ENCODE data around the gene TPP1. TPM values are rescaled to one million over a fixed set of nuclear protein-coding genes. Genes with fewer than 3 reads are reported as not detected.

Gene TPP1
- total and polyA plus RNA-seq, 7 donors = 13.2 to 60.3 (median 47.9) TPM

DNA sequence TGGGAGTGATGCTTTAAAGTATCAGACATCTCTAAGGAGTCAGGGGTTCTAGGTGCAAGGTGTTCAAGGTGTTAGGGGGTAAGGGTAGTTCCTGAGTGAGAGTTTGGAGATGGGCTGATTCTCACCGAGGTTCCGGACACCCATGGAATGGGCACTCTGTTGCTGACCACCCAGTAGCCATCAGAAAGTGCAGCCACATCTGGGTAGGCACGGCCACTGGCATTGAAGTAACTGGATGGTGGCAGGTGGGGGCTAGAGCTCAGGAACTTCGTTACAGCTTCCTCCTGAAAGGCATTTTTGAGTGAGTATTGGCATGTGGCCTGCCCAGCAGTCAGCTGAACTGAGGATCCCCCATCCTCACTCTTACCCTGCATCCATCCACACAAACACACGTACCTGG, 4.2 kb downstream of the TPP1 start:
- Histone ChIP-seq H3K4me3 (no peak overlapping the region), H3K27ac (peak overlapping the region in 3 of 4 donors; percentile 98 to 99 (median 99)), H3K27me3 (no peaks in the 10 kb centered on the region), H3K4me1 (peaks cover 0 to 56% (median 50%) of the 10 kb centered on the region in 4 donors), H3K36me3 (peaks cover 10 to 47% (median 30%) of the 10 kb centered on the region in 4 donors), H3K9me3 (no peaks in the 10 kb centered on the region)
- WGBS, 2 donors = 95 to 97% methylated on average over 5 of the region's 5 CpGs
- DNase-seq = peak; percentile 63
- TF ChIP-seq, protein P1, sequence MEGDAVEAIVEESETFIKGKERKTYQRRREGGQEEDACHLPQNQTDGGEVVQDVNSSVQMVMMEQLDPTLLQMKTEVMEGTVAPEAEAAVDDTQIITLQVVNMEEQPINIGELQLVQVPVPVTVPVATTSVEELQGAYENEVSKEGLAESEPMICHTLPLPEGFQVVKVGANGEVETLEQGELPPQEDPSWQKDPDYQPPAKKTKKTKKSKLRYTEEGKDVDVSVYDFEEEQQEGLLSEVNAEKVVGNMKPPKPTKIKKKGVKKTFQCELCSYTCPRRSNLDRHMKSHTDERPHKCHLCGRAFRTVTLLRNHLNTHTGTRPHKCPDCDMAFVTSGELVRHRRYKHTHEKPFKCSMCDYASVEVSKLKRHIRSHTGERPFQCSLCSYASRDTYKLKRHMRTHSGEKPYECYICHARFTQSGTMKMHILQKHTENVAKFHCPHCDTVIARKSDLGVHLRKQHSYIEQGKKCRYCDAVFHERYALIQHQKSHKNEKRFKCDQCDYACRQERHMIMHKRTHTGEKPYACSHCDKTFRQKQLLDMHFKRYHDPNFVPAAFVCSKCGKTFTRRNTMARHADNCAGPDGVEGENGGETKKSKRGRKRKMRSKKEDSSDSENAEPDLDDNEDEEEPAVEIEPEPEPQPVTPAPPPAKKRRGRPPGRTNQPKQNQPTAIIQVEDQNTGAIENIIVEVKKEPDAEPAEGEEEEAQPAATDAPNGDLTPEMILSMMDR (IDR thresholded peaks at IDR 0.05) = no peak
- TF ChIP-seq POLR2AphosphoS5 (IDR thresholded peaks at IDR 0.05) = no peak
- TF ChIP-seq POLR2A (IDR thresholded peaks at IDR 0.05) = no peak
- no peak for TF ChIP-seq EP300 (IDR thresholded peaks at IDR 0.05)
- intact Hi-C loops (cut with DNase I) = loop anchor here (2.0 to 5.0 kb wide), 2 partner anchors 67 to 134 kb away; partner anchors contain the start of genes ARFIP2, MRPL17 and TIMM10B

DNA sequence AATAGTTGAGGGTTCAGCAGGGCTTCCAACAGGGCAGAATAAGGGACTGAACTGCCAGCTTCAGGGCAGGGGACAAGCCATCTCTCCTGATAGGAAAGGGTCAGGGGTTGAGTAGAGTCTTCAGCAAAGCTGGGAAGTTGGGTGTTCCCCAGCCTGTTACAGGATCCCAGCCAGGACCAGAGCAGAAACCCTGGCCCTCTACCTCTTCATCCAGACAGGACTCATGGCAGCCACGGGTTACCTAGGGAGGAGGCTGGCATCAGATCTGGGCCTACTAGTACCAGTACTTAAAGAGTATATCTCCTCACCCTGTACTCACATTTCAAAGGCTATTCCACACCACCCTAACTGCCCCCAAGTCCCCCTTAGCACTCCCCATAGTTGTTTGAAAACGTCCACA, 4.8 kb downstream of the TPP1 start:
- WGBS, 2 donors = 89 to 90% methylated on average over 2 of the region's 2 CpGs
- H3K36me3 ChIP-seq = peaks cover 16 to 53% (median 36%) of the 10 kb centered on the region in 4 donors
- H3K4me3 ChIP-seq = no peak overlapping the region
- H3K27ac ChIP-seq = peak overlapping the region in 3 of 4 donors; percentile 98 to 99 (median 99)
- intact Hi-C loops (cut with DNase I) = loop anchor here (2.0 kb wide), 1 partner anchor 134 kb away; the partner anchor contains the start of genes ARFIP2 and TIMM10B
- DNase-seq = peak; percentile 60
- TF ChIP-seq POLR2AphosphoS5 (IDR thresholded peaks at IDR 0.05) = no peak
- TF ChIP-seq, protein P1 (IDR thresholded peaks at IDR 0.05) = no peak
- no peak for TF ChIP-seq POLR2A (IDR thresholded peaks at IDR 0.05)
- TF ChIP-seq EP300 (IDR thresholded peaks at IDR 0.05) = no peak
- no peaks in the 10 kb centered on the region for H3K27me3 ChIP-seq
- no peaks in the 10 kb centered on the region for H3K9me3 ChIP-seq
- peaks cover 0 to 56% (median 54%) of the 10 kb centered on the region in 4 donors for H3K4me1 ChIP-seq

DNA sequence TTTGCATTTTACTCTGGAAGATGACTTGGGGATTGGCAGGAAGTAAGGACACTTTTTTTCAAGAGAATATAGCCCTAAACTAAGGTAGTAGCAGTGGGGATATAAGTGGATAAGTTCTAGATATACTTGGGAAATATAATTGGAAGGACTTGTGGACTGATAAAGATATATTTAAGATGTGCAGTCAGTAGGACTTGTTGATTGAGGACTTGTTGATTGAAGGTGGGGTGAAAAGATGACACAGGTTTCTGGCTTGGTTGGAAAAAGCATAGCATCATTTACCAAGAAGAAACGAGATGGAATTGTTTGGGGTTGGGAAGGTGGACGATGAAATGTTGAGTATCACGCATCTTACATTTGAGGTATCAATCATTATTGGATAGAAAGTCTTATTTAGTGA, 5.7 kb downstream of the TPP1 start:
- intact Hi-C loops (cut with DNase I) = no loop called here
- Histone ChIP-seq H3K27me3 (no peaks in the 10 kb centered on the region), H3K9me3 (no peaks in the 10 kb centered on the region), H3K27ac (peak overlapping the region; percentile 98 to 99 (median 98)), H3K36me3 (peaks cover 26 to 62% (median 45%) of the 10 kb centered on the region in 4 donors), H3K4me3 (peak overlapping the region in 1 of 4 donors; percentile 80), H3K4me1 (peaks cover 0 to 63% (median 59%) of the 10 kb centered on the region in 4 donors)
- no peak for DNase-seq
- WGBS, 2 donors = 86 to 92% methylated on average over 3 of the region's 3 CpGs
- no peak for TF ChIP-seq EP300 (IDR thresholded peaks at IDR 0.05)
- no peak for TF ChIP-seq POLR2A (IDR thresholded peaks at IDR 0.05)
- TF ChIP-seq POLR2AphosphoS5 (IDR thresholded peaks at IDR 0.05) = no peak
- TF ChIP-seq, protein P1 (IDR thresholded peaks at IDR 0.05) = no peak

DNA sequence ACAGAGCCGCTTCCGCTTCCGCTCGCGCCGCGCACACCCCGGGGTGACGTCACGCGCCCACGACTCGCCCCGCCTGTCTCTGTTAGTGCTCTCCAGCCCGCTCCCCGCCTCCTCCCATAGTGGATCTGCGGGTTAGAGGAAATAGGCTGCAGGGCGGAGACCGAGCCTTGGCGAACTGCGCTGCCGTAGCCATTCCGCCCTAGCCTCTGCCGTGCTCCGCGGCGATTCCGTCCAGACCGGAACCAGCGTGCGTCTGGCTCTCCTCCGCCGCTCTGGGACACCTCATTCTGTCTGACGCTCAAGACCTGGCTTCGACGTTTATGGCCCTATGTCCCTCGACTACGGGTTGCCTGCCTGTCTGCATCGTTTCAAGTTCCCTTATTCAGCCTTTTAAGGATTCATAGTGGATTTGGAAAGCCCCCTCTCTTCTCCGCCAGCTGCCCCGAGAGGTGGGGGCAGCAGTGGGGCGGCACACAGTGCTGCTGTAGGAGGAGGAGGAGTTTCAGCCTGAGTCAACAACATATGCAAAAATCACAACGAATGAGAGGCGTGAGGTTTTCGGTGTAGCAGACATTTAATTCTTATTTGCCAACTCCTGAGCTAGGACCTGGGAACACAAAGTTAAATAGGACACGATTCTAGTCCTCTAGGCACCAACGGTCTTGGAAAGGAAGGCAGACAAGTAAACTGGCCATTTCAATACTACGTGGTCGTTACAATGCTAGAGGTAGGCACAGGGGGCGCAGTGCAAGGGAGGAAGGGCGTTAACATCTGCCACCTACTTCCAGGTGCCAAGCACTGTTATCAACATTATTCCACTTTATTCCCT, 6.8 kb downstream of the TPP1 start, which contains the start of gene TAF10:
TAF10 (minus strand) TSS at position 4 of the 829 bp plus-strand sequence. CDS start 27 bp downstream, outside the sequence.
- peak; percentile 99 for DNase-seq
- Histone ChIP-seq H3K36me3 (peaks cover 29 to 72% (median 51%) of the 10 kb centered on the region in 4 donors), H3K9me3 (no peaks in the 10 kb centered on the region), H3K4me3 (peak within 1 kb of the TSS; percentile 64 to 90 (median 82)), H3K27me3 (no peaks in the 10 kb centered on the region), H3K27ac (peak within 1 kb of the TSS; percentile 98 to 99 (median 98)), H3K4me1 (peaks cover 0 to 63% (median 60%) of the 10 kb centered on the region in 4 donors)
- TF ChIP-seq EP300 (IDR thresholded peaks at IDR 0.05) = peak in 2 of 4 donors; percentile 71 to 86
- TF ChIP-seq, protein P1 (IDR thresholded peaks at IDR 0.05) = peak in 3 of 4 experiments; percentile 41 to 69 (median 59)
- peak; percentile 87 to 93 for TF ChIP-seq POLR2A (IDR thresholded peaks at IDR 0.05)
- TF ChIP-seq POLR2AphosphoS5 (IDR thresholded peaks at IDR 0.05) = peak; percentile 96 to 98 (median 98)
- WGBS, 2 donors = 0 to 1% methylated on average over 51 of the region's 51 CpGs
- intact Hi-C loops (cut with DNase I) = no loop called here
